Measurements from ENCODE around the gene GADD45GIP1. TPM values are rescaled to one million over a fixed set of nuclear protein-coding genes. Genes with fewer than 3 reads are reported as not detected.
A peak's percentile ranks its signal among the peaks of the same experiment; 100 is the strongest.

GADD45GIP1 gene
- total and polyA plus RNA-seq, 8 donors: 6.0 to 37.4 (median 10.1) TPM

- DNase-seq (peak in 1 of 6 donors; percentile 11), FAIRE-seq (no peak), ATAC-seq (peak in 3 of 4 donors; percentile 2 to 5 (median 3))
- H3K27me3 ChIP-seq: no peaks in the 10 kb centered on the region
- H3K4me1 ChIP-seq: peaks cover 3 to 11% (median 7%) of the 10 kb centered on the region in 3 donors
- no peaks in the 10 kb centered on the region for H3K9me3 ChIP-seq
- H3K4me3 ChIP-seq: peak overlapping the region; percentile 60 to 85 (median 78)
- H3K36me3 ChIP-seq: peaks cover 0 to 16% (median 8%) of the 10 kb centered on the region in 3 donors
- intact Hi-C loops (cut with DNase I): no loop called here
- no peak for TF ChIP-seq CTCF (IDR thresholded peaks at IDR 0.05)
- peak overlapping the region in 3 of 4 donors; percentile 40 to 65 (median 59) for H3K27ac ChIP-seq
- 19 to 22% methylated on average over 16 of the region's 16 CpGs for WGBS, 2 donors
These were observed 24.4 kb downstream of the GADD45GIP1 start for GRCh38 chr19:12932392-12933286.

GRCh38 chr19:12930002-12930645 is 26.9 kb downstream of the GADD45GIP1 start:
- FAIRE-seq (no peak), ATAC-seq (no peak), DNase-seq (peak in 1 of 6 donors; percentile 2)
- Histone ChIP-seq H3K4me1 (peaks cover 0 to 8% (median 4%) of the 10 kb centered on the region in 3 donors), H3K4me3 (no peak overlapping the region), H3K27ac (no peak overlapping the region), H3K9me3 (no peaks in the 10 kb centered on the region), H3K27me3 (no peaks in the 10 kb centered on the region), H3K36me3 (peaks cover 4 to 37% (median 24%) of the 10 kb centered on the region in 3 donors)
- WGBS, 2 donors: 93 to 94% methylated on average over 19 of the region's 19 CpGs
- no peak for TF ChIP-seq CTCF (IDR thresholded peaks at IDR 0.05)
- intact Hi-C loops (cut with DNase I): no loop called here

DNA sequence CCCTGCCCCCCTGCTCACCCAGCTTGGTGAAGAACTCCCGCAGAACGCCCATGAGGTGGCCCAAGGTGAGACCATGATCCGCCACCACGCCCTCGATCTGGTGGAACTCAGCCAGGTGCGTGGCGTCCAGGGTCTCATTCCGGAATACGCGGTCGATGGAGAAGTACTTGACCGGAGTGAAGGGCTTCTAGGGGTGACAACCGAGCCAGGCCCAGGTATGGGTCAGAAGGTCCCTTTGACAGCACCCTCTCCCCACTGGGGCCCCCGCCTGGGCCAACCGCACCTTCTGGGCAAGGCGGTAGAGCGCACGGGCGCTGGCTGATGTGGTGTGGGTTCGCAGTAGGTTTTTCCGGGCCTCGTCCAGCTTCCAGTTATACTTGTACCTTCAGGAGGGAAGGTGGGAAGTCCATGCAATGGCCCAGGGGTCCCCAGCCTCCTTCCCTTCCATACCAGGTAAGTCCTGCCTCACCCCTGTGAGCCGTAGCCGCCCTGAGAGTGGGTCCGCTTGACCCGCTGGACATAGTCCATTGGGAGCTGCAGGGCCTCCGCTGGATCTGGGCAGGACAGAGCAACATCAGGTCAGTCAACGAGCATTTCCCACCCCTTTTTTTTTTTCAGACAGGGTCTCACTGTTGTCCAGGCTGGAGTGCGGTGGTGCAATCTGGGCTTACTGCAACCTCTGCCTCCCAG is 32.3 kb downstream of the GADD45GIP1 start:
- ATAC-seq: no peak
- Histone ChIP-seq H3K27me3 (no peaks in the 10 kb centered on the region), H3K4me3 (no peak overlapping the region), H3K36me3 (peaks cover 9 to 53% (median 52%) of the 10 kb centered on the region in 3 donors), H3K27ac (no peak overlapping the region), H3K9me3 (no peaks in the 10 kb centered on the region), H3K4me1 (no peaks in the 10 kb centered on the region)
- no peak for DNase-seq
- no peak for FAIRE-seq
- intact Hi-C loops (cut with DNase I): no loop called here
- WGBS, 2 donors: 94 to 96% methylated on average over 27 to 29 of the region's 29 CpGs
- no peak for TF ChIP-seq CTCF (IDR thresholded peaks at IDR 0.05)

GRCh38 chr19:12922959-12923358 is 34.1 kb downstream of the GADD45GIP1 start:
- Histone ChIP-seq H3K9me3 (no peaks in the 10 kb centered on the region), H3K4me3 (no peak overlapping the region), H3K27me3 (no peaks in the 10 kb centered on the region), H3K36me3 (peaks cover 9 to 48% (median 43%) of the 10 kb centered on the region in 3 donors), H3K27ac (no peak overlapping the region), H3K4me1 (no peaks in the 10 kb centered on the region)
- FAIRE-seq (no peak), DNase-seq (no peak), ATAC-seq (no peak)
- TF ChIP-seq CTCF (IDR thresholded peaks at IDR 0.05): no peak
- WGBS, 2 donors: 97 to 100% methylated on average over 4 of the region's 4 CpGs
- intact Hi-C loops (cut with DNase I): no loop called here

Data from pancreas (tissue), 10 donors.